GM18526 (cell line): ENCODE data around the gene TFAP2E.

ENCODE experiments used
- POLR2A ChIP-seq: IDR thresholded peaks from 3 replicates; pipeline ENCODE4 v1.6.1; 2011; ENCODE audit not compliant: insufficient read length; ENCODE audit errors: extremely low read depth

The TFAP2E gene

DNA sequence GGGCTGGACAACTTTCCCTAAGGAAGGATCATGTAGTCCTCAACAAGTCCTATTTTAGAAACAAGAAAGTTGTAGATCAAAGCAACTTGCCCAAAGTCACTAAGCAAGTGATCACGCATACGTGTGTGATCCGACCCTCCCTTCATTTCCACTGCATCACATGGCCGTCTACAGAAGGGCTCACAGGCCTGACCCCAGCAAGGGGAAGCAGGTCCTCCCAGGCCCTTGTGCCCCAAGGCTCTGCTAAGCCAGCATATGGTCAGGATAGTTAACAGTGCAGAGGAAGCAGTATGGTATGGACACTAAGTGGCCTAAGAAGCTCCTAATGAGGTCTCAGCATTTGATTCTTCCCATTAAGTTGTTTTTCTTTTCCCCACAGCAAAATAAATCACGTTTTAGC lies 24.8 kb downstream of the TFAP2E start:
- no peak for TF ChIP-seq POLR2A

DNA sequence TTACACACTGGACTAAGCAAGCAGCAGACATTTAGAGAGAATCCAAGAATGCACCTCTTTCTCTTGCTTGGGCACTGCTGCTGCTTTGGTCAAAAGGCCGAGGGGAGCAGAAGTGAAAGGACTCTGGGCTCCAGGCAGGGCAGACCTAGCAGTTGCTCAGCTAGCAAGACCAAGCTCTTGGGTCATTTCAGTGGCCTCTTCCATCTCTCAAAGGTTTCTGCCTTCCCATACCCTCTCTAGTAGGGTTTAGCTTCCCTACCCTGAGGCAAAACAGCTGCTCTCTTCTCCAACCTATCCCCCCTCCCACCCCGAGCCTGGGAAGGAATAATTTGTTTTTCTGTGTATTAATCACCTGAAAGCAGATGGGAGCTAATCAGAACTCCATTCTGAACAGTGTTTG lies 25.8 kb downstream of the TFAP2E start:
- no peak for TF ChIP-seq POLR2A

GRCh38 chr1:35599411-35599810 lies 26.3 kb downstream of the TFAP2E start:
- no peak for TF ChIP-seq POLR2A

GRCh38 chr1:35600593-35600992 lies 27.5 kb downstream of the TFAP2E start:
- TF ChIP-seq POLR2A, result no peak

GRCh38 chr1:35603468-35603867 lies 30.4 kb downstream of the TFAP2E start:
- TF ChIP-seq POLR2A, result no peak

DNA sequence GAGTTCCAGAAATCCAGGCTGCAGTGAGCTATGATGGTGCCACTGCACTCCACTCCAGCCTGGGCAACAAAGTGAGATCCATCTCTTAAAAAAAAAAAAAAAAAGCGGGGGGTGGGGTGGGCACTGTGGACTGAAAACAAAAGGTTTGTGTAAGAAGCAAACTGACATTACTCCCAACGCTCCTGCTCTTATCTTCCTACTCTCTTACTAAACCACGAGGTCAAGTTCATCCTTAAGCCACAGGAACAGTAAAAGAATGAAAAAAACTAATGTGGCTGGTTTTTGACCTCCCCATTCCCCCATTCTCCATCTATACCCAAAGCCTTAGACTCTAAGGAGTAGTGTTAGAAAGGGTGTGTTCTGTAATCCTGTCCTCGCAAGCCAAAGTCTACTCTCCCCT lies 30.8 kb downstream of the TFAP2E start:
- TF ChIP-seq POLR2A, result no peak

DNA sequence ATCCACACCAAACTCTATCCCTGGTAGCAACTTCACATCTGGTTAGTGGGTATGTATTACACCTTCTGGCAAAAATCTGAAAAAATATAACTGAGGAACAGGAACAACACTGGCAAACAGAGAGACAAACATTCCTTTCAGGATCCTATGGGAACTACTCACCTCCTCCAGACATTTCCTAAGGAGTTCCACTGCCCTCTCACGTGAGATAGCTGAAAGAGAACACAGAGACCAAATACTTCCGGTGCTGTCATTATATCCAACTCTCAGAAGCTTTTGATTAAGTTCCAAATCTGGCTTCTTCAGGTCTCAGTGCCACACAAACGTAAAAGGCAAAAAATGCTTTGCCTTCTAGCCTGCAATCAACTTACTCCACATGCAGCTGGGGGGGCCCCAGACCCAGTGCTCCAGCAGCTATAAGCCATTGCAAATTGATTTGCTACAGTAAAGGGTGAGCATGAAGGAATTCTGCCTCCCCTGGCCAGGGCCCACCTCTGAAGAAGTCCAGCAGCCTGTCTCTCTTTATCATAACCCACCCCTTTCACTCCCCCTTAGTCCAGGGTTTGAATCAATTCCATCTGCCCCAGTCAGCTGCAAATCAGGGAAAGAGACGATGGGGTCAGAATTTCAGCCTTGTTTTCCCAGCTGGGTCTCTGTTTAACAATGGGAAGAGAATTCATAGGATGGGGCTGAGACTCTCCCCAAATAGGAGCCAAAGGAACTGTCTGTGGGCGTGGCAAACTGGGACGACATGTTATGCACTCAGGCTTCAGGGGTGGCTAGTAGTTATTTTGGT lies 32.2 kb downstream of the TFAP2E start:
- no peak for TF ChIP-seq POLR2A

GRCh38 chr1:35605867-35606182 lies 32.7 kb downstream of the TFAP2E start:
- TF ChIP-seq POLR2A, result no peak

DNA sequence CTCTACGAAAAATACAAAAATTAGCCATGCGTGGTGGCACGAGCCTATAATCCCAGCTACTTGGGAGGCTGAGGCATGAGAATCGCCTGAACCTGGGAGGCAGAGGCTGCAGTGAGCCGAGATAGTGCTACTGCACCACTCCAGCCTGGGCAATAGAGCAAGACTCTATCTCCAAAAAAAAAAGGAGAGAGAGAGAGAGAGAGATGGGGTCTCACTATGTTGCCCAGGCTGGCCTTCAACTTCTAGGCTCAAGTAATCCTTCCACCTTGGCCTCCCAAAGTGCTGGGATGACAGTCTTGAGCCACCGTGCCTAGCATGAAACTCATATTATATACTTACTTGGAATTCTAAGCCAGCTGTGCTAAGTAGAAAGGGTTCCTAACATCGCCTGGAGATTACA lies 38.5 kb downstream of the TFAP2E start:
- no peak for TF ChIP-seq POLR2A

GRCh38 chr1:35615440-35615839 lies 42.3 kb downstream of the TFAP2E start:
- no peak for TF ChIP-seq POLR2A

- no peak for TF ChIP-seq POLR2A
These were observed 46.4 kb downstream of the TFAP2E start for GRCh38 chr1:35619237-35620121.

DNA sequence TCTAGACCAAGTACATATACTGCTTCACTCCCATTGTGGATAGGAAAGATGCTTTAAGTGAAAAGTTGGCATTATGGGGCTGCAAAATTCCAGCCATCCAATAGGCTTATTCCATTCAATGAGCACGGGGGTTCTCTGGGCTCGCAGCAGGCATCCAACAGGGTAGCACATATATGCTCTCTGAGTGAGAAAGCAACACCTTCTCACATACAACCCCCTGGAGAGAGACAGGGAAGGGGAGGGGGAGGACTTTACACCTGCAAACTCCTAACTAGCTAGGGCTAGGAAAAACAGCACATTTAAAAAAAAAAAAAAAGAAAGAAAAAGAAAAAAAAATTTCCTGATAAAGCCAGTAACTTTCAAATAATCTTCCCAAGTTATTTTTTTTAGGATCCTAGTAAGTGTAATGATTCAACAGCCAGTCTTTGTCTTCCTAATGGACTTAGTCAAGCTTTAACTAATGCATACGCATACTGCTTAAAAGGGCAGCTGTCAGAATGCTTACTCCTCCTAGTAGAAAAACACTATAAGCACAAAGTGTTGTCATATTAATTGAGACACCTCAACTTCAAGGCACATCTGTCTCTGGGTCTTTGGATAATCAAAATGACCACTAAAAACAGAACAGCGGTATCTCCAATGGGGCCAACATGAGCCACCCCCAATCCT lies 49.5 kb downstream of the TFAP2E start:
- TF ChIP-seq POLR2A, result no peak

- TF ChIP-seq POLR2A, result no peak
These were observed 50.7 kb downstream of the TFAP2E start for GRCh38 chr1:35623832-35624231.

GRCh38 chr1:35629051-35629450 lies 55.9 kb downstream of the TFAP2E start:
- TF ChIP-seq POLR2A, result no peak

GRCh38 chr1:35631396-35631795 lies 58.3 kb downstream of the TFAP2E start:
- no peak for TF ChIP-seq POLR2A

DNA sequence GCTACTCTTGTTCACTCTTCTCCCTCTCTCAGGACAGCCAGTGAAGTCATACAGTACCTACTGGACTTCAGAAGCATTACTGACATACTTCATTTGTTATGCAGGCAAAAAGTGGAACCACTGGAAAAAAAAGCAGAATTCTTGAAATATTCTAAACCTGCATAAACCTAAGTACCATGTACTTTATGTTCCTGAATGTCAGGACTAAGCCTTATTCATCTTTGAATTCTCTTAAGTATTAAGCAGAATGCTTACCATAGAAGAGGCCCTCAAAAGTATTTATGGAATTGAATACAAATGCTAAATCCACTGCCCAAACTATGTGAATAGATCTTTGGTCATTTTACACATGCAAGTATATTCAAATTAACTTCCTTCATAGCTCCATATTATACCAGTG lies 60.4 kb downstream of the TFAP2E start:
- TF ChIP-seq POLR2A, result no peak
